H1 (cell line): ENCODE measurements around the gene TTLL9. TPM values are rescaled to one million over a fixed set of nuclear protein-coding genes. Genes with fewer than 3 reads are reported as not detected.

ENCODE experiments used
- CTCF ChIA-PET: fragments of 300-600 bp; sonication (Branson Sonifier 250); formaldehyde crosslinking; loops from one replicate; lab custom pipeline; 2021; ENCODE audit not compliant: partially characterized antibody; lab: Charles Lee
- POLR2A ChIA-PET: fragments of 300-600 bp; sonication (Branson Sonifier 250); formaldehyde crosslinking; loops from one replicate; lab custom pipeline; 2021; ENCODE audit warnings: inconsistent platforms; ENCODE audit not compliant: partially characterized antibody; lab: Charles Lee
- DNase-seq, 2 experiments: peaks; one replicate each; pipeline versions ENCODE4 v3.0.0 to v3.0.0-alpha.2; 2010 to 2022; ENCODE audit warnings: low spot score in 2 of 2, low read depth in 1 of 2, mixed read lengths in 1 of 2
- FAIRE-seq: peaks from 2 replicates; lab custom pipeline; 2011; peaks lifted over from hg19 to GRCh38; lab: Jason Lieb, UNC
- H2AFZ ChIP-seq: 2 replicates; pipeline ENCODE4 v1.8.1; 2012; ENCODE audit warnings: low read length, inconsistent platforms
- H2AK5ac ChIP-seq: 2 replicates; pipeline ENCODE4 v1.6.1; 2013; ENCODE audit warnings: low read depth, low read length
- H2BK120ac ChIP-seq: replicated peaks from 2 replicates; pipeline ENCODE3; 2013; ENCODE audit warnings: low read depth, low read length, inconsistent platforms
- H2BK12ac ChIP-seq: 2 replicates; pipeline ENCODE4 v1.6.1; 2013; ENCODE audit warnings: low read depth, low read length
- H2BK15ac ChIP-seq: 2 replicates; pipeline ENCODE4 v1.6.1; 2013; ENCODE audit warnings: low read length
- H2BK20ac ChIP-seq: 2 replicates; pipeline ENCODE4 v1.6.1; 2013; ENCODE audit warnings: low read length
- H2BK5ac ChIP-seq: 2 replicates; pipeline ENCODE4 v1.6.1; 2013; ENCODE audit warnings: low read depth, low read length
- H3K14ac ChIP-seq: 2 replicates; pipeline ENCODE4 v1.6.1; 2013; ENCODE audit warnings: inconsistent platforms; ENCODE audit not compliant: insufficient read length
- H3K18ac ChIP-seq: 2 replicates; pipeline ENCODE4 v1.6.1; 2013; ENCODE audit warnings: low read length; ENCODE audit errors: extremely low read depth
- H3K23ac ChIP-seq: 2 replicates; pipeline ENCODE4 v1.6.1; 2013; ENCODE audit warnings: inconsistent platforms; ENCODE audit not compliant: insufficient read length
- H3K23me2 ChIP-seq: 2 replicates; pipeline ENCODE4 v1.6.1; 2013; ENCODE audit warnings: low read depth, low read length
- H3K27ac ChIP-seq: 2 replicates; pipeline ENCODE4 v1.6.1; 2011; ENCODE audit warnings: low read depth, low read length, inconsistent platforms
- H3K27me3 ChIP-seq, 4 experiments: replicated peaks in 1 of 4; 1 replicate in 1 of 4; 2 replicates in 3 of 4; pipeline versions ENCODE4 v1.6.1 to v1.8.1; 2011 to 2013; ENCODE audit warnings: low read length in 3 of 4, mild to moderate bottlenecking in 3 of 4, inconsistent platforms in 2 of 4, mixed read lengths in 2 of 4, moderate library complexity in 1 of 4; ENCODE audit not compliant: control insufficient read depth in 3 of 4, insufficient read depth in 3 of 4; ENCODE audit errors: extremely low read depth in 1 of 4
- H3K36me3 ChIP-seq, 4 experiments: 2 replicates each; pipeline versions ENCODE4 v1.6.1 to v1.8.1; 2011 to 2013; ENCODE audit warnings: mild to moderate bottlenecking in 4 of 4, low read length in 3 of 4, moderate library complexity in 2 of 4, control low read depth in 1 of 4, inconsistent platforms in 1 of 4; ENCODE audit not compliant: insufficient read depth in 4 of 4, control insufficient read depth in 2 of 4
- H3K4ac ChIP-seq: replicated peaks from 2 replicates; pipeline ENCODE3; 2013; ENCODE audit warnings: low read length, low read depth, mixed read lengths, inconsistent platforms; ENCODE audit not compliant: insufficient read length
- H3K4me1 ChIP-seq, 4 experiments: replicated peaks in 1 of 4; 1 replicate in 1 of 4; 2 replicates in 3 of 4; pipeline versions ENCODE4 v1.6.1 to v1.8.1; 2011 to 2013; ENCODE audit warnings: low read length in 3 of 4, inconsistent platforms in 2 of 4, mixed read lengths in 1 of 4; ENCODE audit not compliant: insufficient read depth in 4 of 4, control insufficient read depth in 3 of 4
- H3K4me2 ChIP-seq, 2 experiments: 2 replicates each; pipeline versions ENCODE4 v1.6.1 to v1.8.1; 2011 to 2013; ENCODE audit warnings: low read depth in 2 of 2, low read length in 2 of 2, control low read depth in 1 of 2, inconsistent platforms in 1 of 2, mild to moderate bottlenecking in 1 of 2; ENCODE audit not compliant: insufficient read depth in 1 of 2
- H3K4me3 ChIP-seq, 4 experiments: fragments of 200-600, 300-600 bp in 1 of 4; sonication (generic), shearing (Covaris generic), sonication (Bioruptor Twin) in 1 of 4; 2 replicates each; pipeline versions ENCODE4 v1.5.1 to v1.8.1; 2011 to 2016; ENCODE audit warnings: low read length in 4 of 4, low read depth in 3 of 4, control low read depth in 2 of 4, inconsistent platforms in 2 of 4, mild to moderate bottlenecking in 2 of 4, mixed read lengths in 1 of 4, moderate library complexity in 1 of 4; ENCODE audit not compliant: insufficient read depth in 2 of 4; ENCODE audit errors: extremely low read depth in 1 of 4
- H3K56ac ChIP-seq: replicated peaks from 2 replicates; pipeline ENCODE3; 2013; ENCODE audit warnings: low read depth, mild to moderate bottlenecking, mixed read lengths, low read length, inconsistent platforms; ENCODE audit not compliant: insufficient read length
- H3K79me1 ChIP-seq: 2 replicates; pipeline ENCODE4 v1.6.1; 2013; ENCODE audit warnings: low read depth, low read length, control low read depth
- H3K79me2 ChIP-seq, 2 experiments: 2 replicates each; pipeline versions ENCODE4 v1.6.1 to v1.8.1; 2012 to 2013; ENCODE audit warnings: low read length in 2 of 2, mild to moderate bottlenecking in 2 of 2, inconsistent platforms in 1 of 2; ENCODE audit not compliant: insufficient read depth in 2 of 2, control insufficient read depth in 1 of 2
- H3K9ac ChIP-seq, 4 experiments: replicated peaks in 1 of 4; 1 replicate in 1 of 4; 2 replicates in 3 of 4; pipeline versions ENCODE4 v1.6.1 to v1.8.1; 2011 to 2013; ENCODE audit warnings: low read depth in 3 of 4, low read length in 3 of 4, control low read depth in 2 of 4, mild to moderate bottlenecking in 2 of 4, moderate library complexity in 2 of 4, inconsistent platforms in 1 of 4; ENCODE audit errors: extremely low read depth in 1 of 4
- H3K9me3 ChIP-seq, 2 experiments: 2 replicates each; pipeline versions ENCODE4 v1.6.1 to v1.8.1; 2012 to 2013; ENCODE audit warnings: mild to moderate bottlenecking in 2 of 2, moderate library complexity in 2 of 2, control low read depth in 1 of 2, inconsistent platforms in 1 of 2, low read depth in 1 of 2, low read length in 1 of 2, mixed read lengths in 1 of 2; ENCODE audit not compliant: insufficient read depth in 2 of 2
- H4K20me1 ChIP-seq, 2 experiments: replicated peaks in 1 of 2; 2 replicates each; pipeline versions ENCODE3 to v1.8.1; 2011 to 2013; ENCODE audit warnings: inconsistent platforms in 2 of 2, low read length in 2 of 2, mild to moderate bottlenecking in 1 of 2; ENCODE audit not compliant: insufficient read depth in 2 of 2, control insufficient read depth in 1 of 2
- H4K5ac ChIP-seq: 2 replicates; pipeline ENCODE4 v1.6.1; 2013; ENCODE audit warnings: low read length, low read depth, mixed read lengths, inconsistent platforms; ENCODE audit not compliant: insufficient read length
- H4K8ac ChIP-seq: 2 replicates; pipeline ENCODE4 v1.8.0; 2013; ENCODE audit warnings: mild to moderate bottlenecking, moderate library complexity, low read length, inconsistent platforms; ENCODE audit not compliant: insufficient read depth; ENCODE audit errors: extremely low read depth
- H4K91ac ChIP-seq: replicated peaks from 2 replicates; pipeline ENCODE3; 2013; ENCODE audit warnings: low read length, mixed read lengths, inconsistent platforms; ENCODE audit not compliant: insufficient read length
- ATF2 ChIP-seq: IDR thresholded peaks from 2 replicates; pipeline ENCODE4 v1.6.1; 2012; ENCODE audit warnings: low read length, inconsistent platforms
- CHD2 ChIP-seq: IDR thresholded peaks from 2 replicates; pipeline ENCODE4 v1.6.1; 2012; ENCODE audit warnings: low read length, improper control_type of control experiment
- EZH2 ChIP-seq: fragments of 200-600 bp; sonication (generic); IDR thresholded peaks from 2 replicates; pipeline ENCODE4 v1.7.1; 2012; ENCODE audit warnings: low read depth, mild to moderate bottlenecking, moderate library complexity, low read length, inconsistent platforms; ENCODE audit not compliant: severe bottlenecking
- JUND ChIP-seq: IDR thresholded peaks from 2 replicates; pipeline ENCODE4 v1.6.1; 2011; ENCODE audit warnings: mild to moderate bottlenecking, improper control_type of control experiment, low read length
- POLR2AphosphoS5 ChIP-seq: IDR thresholded peaks from 2 replicates; pipeline ENCODE4 v1.6.1; 2011; ENCODE audit warnings: low read depth, low read length
- RAD21 ChIP-seq, 2 experiments: IDR thresholded peaks in 1 of 2; conservative IDR thresholded peaks in 1 of 2; 2 replicates each; pipeline ENCODE4 v1.6.1; 2011; ENCODE audit warnings: low read depth in 2 of 2, low read length in 2 of 2, improper control_type of control experiment in 1 of 2, inconsistent platforms in 1 of 2, mild to moderate bottlenecking in 1 of 2, moderate library complexity in 1 of 2
- RFX5 ChIP-seq: IDR thresholded peaks from 2 replicates; pipeline ENCODE4 v1.6.1; 2011; ENCODE audit warnings: low read depth, low read length, improper control_type of control experiment, borderline replicate concordance
- SAP30 ChIP-seq: fragments of 300-600 bp; sonication (generic); IDR thresholded peaks from 2 replicates; pipeline ENCODE4 v1.7.1; 2012; ENCODE audit warnings: low read length, moderate library complexity, mild to moderate bottlenecking, inconsistent platforms; ENCODE audit not compliant: insufficient read depth, insufficient replicate concordance
- SP4 ChIP-seq: IDR thresholded peaks from 2 replicates; pipeline ENCODE4 v1.6.1; 2012; ENCODE audit warnings: low read length, inconsistent platforms
- SRF ChIP-seq: IDR thresholded peaks from 2 replicates; pipeline ENCODE4 v1.6.1; 2011; ENCODE audit warnings: mild to moderate bottlenecking, low read depth, low read length, moderate library complexity
- TCF12 ChIP-seq: IDR thresholded peaks from 2 replicates; pipeline ENCODE4 v1.6.1; 2011; ENCODE audit warnings: low read depth, mild to moderate bottlenecking, low read length
- WGBS, 2 experiments: shearing (Covaris generic) in 1 of 2; methylation state at CpG; one replicate each; pipeline versions ENCODE4 v1.1.6 to v1.1.7; 2013 to 2015; ENCODE audit warnings: low lambda C conversion rate in 2 of 2, mixed read lengths in 2 of 2, inconsistent platforms in 1 of 2, low coverage in 1 of 2, missing lambda C conversion rate in 1 of 2; ENCODE audit not compliant: insufficient replicate concordance in 2 of 2, insufficient coverage in 1 of 2, insufficient read length in 1 of 2; ENCODE audit errors: extremely low coverage in 1 of 2, missing lambda C conversion rate in 1 of 2; 5-methylcytosine and 5-hydroxymethylcytosine counted together
- polyA plus RNA-seq, 7 experiments: library from polyadenylated mRNA; depleted of rRNA in 3 of 7; stranded (reverse) in 5 of 7; unstranded in 2 of 7; fragments of >200 nt in 5 of 7; fragments of 200-250 nt in 2 of 7; gene quantifications; 1 replicate in 5 of 7; 2 replicates in 1 of 7; 4 replicates in 1 of 7; pipeline versions ENCODE4 v1.2.1 to v1.2.3, GENCODE V29; 2011 to 2013; ENCODE audit warnings: missing spikeins in 2 of 7, mixed read lengths in 2 of 7
- total RNA-seq: library from RNA; stranded (reverse); fragmentation: NEBNext Ultra II Directional; extraction: Animal tissue kit (Norgen Biotek cat#: 25700); gene quantifications from 2 replicates; pipeline ENCODE4 v1.2.1, GENCODE V29; 2021

The TTLL9 gene
- total and polyA plus RNA-seq, 2 of the 8 experiments (the other 6 are each of a cell fraction or from before 2014, with no cell fraction given) = 0.06 TPM; not detected in 1

DNA sequence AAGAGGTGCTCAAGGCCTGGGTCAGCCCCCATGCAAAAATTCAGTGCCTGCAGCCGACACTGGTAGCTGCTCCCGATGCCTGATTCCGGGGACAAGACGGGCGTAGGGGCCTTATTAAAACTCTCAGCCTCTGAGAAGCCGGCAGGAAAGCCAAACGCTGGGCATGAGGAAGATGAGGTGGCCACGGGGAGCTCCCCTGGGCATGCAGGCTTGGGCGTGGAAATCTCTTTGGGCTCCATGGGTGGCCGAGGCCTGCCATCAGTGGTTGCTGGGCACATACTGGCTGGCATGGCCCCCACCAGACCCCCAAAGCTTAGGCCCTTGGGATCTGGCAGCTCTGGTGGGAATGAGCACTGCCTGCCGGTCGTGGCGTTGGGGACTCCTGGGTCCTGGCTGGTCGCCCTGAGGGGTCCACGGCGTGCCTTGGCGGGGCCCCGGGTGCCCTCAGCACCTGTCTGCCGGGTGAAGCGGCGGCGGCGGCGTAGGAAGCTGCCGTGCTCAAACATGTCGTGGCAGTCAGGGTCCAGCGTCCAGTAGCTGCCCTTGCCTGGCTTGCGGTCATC is 25.6 kb upstream of the TTLL9 start:
- no peak overlapping the region for H4K8ac ChIP-seq
- no peak overlapping the region for H3K9ac ChIP-seq
- H3K9me3 ChIP-seq = no peaks in the 10 kb centered on the region
- no peak overlapping the region for H2BK120ac ChIP-seq
- TF ChIP-seq SRF (no peak), SP4 (no peak), JUND (no peak), RAD21 (IDR thresholded peaks at IDR 0.05 in 1 of 2, conservative IDR thresholded peaks at IDR 0.05 in 1 of 2; ENCODE audit: low read depth in 2 of 2, low read length in 2 of 2) (no peak), ATF2 (no peak), CHD2 (no peak), POLR2AphosphoS5 (no peak), SAP30 (no peak), RFX5 (no peak), TCF12 (no peak), EZH2 (no peak)
- H3K56ac ChIP-seq = no peak overlapping the region
- no peak overlapping the region for H2AFZ ChIP-seq
- no peak overlapping the region for H3K4ac ChIP-seq
- peaks cover 4% of the 10 kb centered on the region for H3K23me2 ChIP-seq
- H2BK5ac ChIP-seq = no peak overlapping the region
- no peak overlapping the region for H3K4me3 ChIP-seq
- no peak overlapping the region for H3K23ac ChIP-seq
- ChIA-PET CTCF (interaction anchor here (0.6 to 4.2 kb wide), 16 partner anchors 10 to 804 kb away, joined by 3 to 44 read pairs (median 4); no protein-coding TSS in a partner anchor), POLR2A (no interaction called here)
- no peak overlapping the region for H4K5ac ChIP-seq
- H2AK5ac ChIP-seq = no peak overlapping the region
- H3K18ac ChIP-seq = no peak overlapping the region
- H2BK15ac ChIP-seq = no peak overlapping the region
- H3K4me1 ChIP-seq = peaks cover 4 to 38% (median 33%) of the 10 kb centered on the region in 4 experiments
- no peaks in the 10 kb centered on the region for H4K20me1 ChIP-seq
- no peaks in the 10 kb centered on the region for H3K79me1 ChIP-seq
- WGBS, 2 experiments = 93% methylated on average over 28 of the region's 28 CpGs; no CpG with 5 or more reads in 1 of the 2 experiments
- no peak overlapping the region for H3K14ac ChIP-seq
- no peak overlapping the region for H3K27ac ChIP-seq
- no peaks in the 10 kb centered on the region for H3K79me2 ChIP-seq
- DNase-seq (no peak), FAIRE-seq (no peak)
- H3K36me3 ChIP-seq = no peaks in the 10 kb centered on the region
- peaks cover 5 to 20% (median 13%) of the 10 kb centered on the region in 4 experiments for H3K27me3 ChIP-seq
- no peak overlapping the region for H2BK20ac ChIP-seq
- H4K91ac ChIP-seq = no peak overlapping the region
- H2BK12ac ChIP-seq = no peak overlapping the region
- H3K4me2 ChIP-seq = no peak overlapping the region
